ENCODE results near the gene AHNAK. TPM values are rescaled to one million over a fixed set of nuclear protein-coding genes. Genes with fewer than 3 reads are reported as not detected.

The AHNAK gene
- total RNA-seq, 1 donor from 2014 or later: 14.9 TPM

- Histone ChIP-seq H3K27me3 (peaks cover 8% of the 10 kb centered on the region), H3K9me3 (ENCODE audit: low read depth) (no peaks in the 10 kb centered on the region), H3K4me2 (no peak overlapping the region), H3K4me3 (no peak overlapping the region), H3K79me2 (ENCODE audit: low read depth) (no peaks in the 10 kb centered on the region), H3K36me3 (no peaks in the 10 kb centered on the region), H3K9ac (no peak overlapping the region), H2AFZ (replicated peaks) (peak overlapping the region; percentile 36), H4K20me1 (ENCODE audit: low read depth) (no peaks in the 10 kb centered on the region), H3K27ac (no peak overlapping the region), H3F3A (ENCODE audit: low read depth) (peaks cover 44% of the 10 kb centered on the region), H3K4me1 (peaks cover 42% of the 10 kb centered on the region)
- Mint-ChIP-seq H3K36me3 (no peaks in the 10 kb centered on the region), H3K27me3 (ENCODE audit: insufficient read depth, low read depth) (peaks cover 12% of the 10 kb centered on the region), H3K27ac (peak overlapping the region; percentile 96), H3K4me3 (peak overlapping the region; percentile 60), H3K9me3 (no peaks in the 10 kb centered on the region), H3K4me1 (peaks cover 69% of the 10 kb centered on the region)
- no peak for DNase-seq (ENCODE audit: low spot score)
- TF ChIP-seq CTCF (IDR thresholded peaks at IDR 0.05): no peak
- TF ChIP-seq EZH2phosphoT487 (IDR thresholded peaks at IDR 0.05): no peak
- TF ChIP-seq EZH2 (IDR thresholded peaks at IDR 0.05): no peak
These were observed 44.4 kb downstream of the AHNAK start for GRCh38 chr11:62502030-62502730.

GRCh38 chr11:62501432-62501891 lies 45.1 kb downstream of the AHNAK start:
- DNase-seq (ENCODE audit: low spot score): peak; percentile 54
- no peaks in the 10 kb centered on the region for H3K36me3 Mint-ChIP-seq
- Histone ChIP-seq H2AFZ (replicated peaks) (peak overlapping the region; percentile 36), H3K4me2 (peak overlapping the region; percentile 33), H3K4me3 (no peak overlapping the region), H4K20me1 (ENCODE audit: low read depth) (no peaks in the 10 kb centered on the region), H3K9ac (no peak overlapping the region), H3K9me3 (ENCODE audit: low read depth) (no peaks in the 10 kb centered on the region), H3K36me3 (no peaks in the 10 kb centered on the region), H3K79me2 (ENCODE audit: low read depth) (no peaks in the 10 kb centered on the region), H3F3A (ENCODE audit: low read depth) (peaks cover 38% of the 10 kb centered on the region), H3K27ac (no peak overlapping the region), H3K27me3 (peaks cover 8% of the 10 kb centered on the region), H3K4me1 (peaks cover 38% of the 10 kb centered on the region)
- TF ChIP-seq EZH2phosphoT487 (IDR thresholded peaks at IDR 0.05) (no peak), CTCF (IDR thresholded peaks at IDR 0.05) (no peak), EZH2 (IDR thresholded peaks at IDR 0.05) (no peak)
- H3K9me3 Mint-ChIP-seq: no peaks in the 10 kb centered on the region
- peaks cover 12% of the 10 kb centered on the region for H3K27me3 Mint-ChIP-seq (ENCODE audit: insufficient read depth, low read depth)
- peaks cover 64% of the 10 kb centered on the region for H3K4me1 Mint-ChIP-seq
- H3K4me3 Mint-ChIP-seq: peak overlapping the region; percentile 60
- peak overlapping the region; percentile 96 for H3K27ac Mint-ChIP-seq

GRCh38 chr11:62500650-62501030 lies 46.0 kb downstream of the AHNAK start:
- Mint-ChIP-seq H3K4me3 (no peak overlapping the region), H3K9me3 (no peaks in the 10 kb centered on the region), H3K27ac (no peak overlapping the region), H3K4me1 (peaks cover 56% of the 10 kb centered on the region), H3K27me3 (ENCODE audit: insufficient read depth, low read depth) (peaks cover 12% of the 10 kb centered on the region), H3K36me3 (no peaks in the 10 kb centered on the region)
- Histone ChIP-seq H4K20me1 (ENCODE audit: low read depth) (no peaks in the 10 kb centered on the region), H3K27ac (no peak overlapping the region), H3K9me3 (ENCODE audit: low read depth) (no peaks in the 10 kb centered on the region), H3K4me3 (no peak overlapping the region), H2AFZ (replicated peaks) (no peak overlapping the region), H3K4me2 (no peak overlapping the region), H3K4me1 (peaks cover 35% of the 10 kb centered on the region), H3K36me3 (no peaks in the 10 kb centered on the region), H3K27me3 (peaks cover 8% of the 10 kb centered on the region), H3F3A (ENCODE audit: low read depth) (peaks cover 31% of the 10 kb centered on the region), H3K9ac (no peak overlapping the region), H3K79me2 (ENCODE audit: low read depth) (no peaks in the 10 kb centered on the region)
- TF ChIP-seq EZH2phosphoT487 (IDR thresholded peaks at IDR 0.05) (no peak), CTCF (IDR thresholded peaks at IDR 0.05) (no peak), EZH2 (IDR thresholded peaks at IDR 0.05) (no peak)
- no peak for DNase-seq (ENCODE audit: low spot score)
